Right forelimb (tissue), 1 donor: ENCODE results near the gene EP400.

ENCODE experiments used
- DNase-seq: peaks from one replicate; pipeline ENCODE4 v3.0.0-alpha.2; 2018

Gene EP400

DNA sequence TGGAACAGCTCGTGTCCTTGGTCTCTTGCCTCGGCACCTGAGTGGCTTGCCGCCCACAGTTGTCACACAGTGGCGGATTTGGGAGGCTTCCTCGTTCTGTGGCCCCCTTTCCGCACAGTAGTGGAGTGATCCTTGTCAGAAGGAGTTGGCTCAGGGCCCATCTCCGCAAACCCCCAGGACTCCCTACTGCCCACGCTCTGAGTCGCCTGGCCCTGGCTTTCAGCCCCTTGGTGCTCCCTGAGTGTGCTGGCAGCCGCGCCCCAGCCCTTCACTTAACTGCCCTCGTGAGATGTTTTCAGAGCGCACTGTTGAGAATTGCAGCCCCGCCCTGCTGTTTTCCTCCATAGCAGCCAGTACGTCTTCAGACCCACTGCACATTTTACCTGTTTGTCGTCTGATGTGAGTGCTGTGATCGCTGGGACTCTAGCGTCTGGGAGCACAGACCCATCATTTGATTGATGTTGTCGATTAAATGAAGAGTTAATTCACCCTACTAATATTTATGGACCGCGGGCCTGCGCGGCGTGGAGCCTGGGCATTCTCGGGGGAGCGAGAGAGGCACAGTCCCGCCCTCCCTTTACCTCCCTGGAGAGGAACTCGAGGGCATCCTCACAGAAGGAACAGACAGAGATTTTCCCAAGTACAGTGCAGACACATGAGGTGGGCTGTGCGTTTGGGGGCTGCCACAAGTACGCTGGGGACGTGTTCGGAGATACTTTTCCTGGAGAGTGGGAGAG lies 102.6 kb downstream of the EP400 start:
- DNase-seq: no peak

DNA sequence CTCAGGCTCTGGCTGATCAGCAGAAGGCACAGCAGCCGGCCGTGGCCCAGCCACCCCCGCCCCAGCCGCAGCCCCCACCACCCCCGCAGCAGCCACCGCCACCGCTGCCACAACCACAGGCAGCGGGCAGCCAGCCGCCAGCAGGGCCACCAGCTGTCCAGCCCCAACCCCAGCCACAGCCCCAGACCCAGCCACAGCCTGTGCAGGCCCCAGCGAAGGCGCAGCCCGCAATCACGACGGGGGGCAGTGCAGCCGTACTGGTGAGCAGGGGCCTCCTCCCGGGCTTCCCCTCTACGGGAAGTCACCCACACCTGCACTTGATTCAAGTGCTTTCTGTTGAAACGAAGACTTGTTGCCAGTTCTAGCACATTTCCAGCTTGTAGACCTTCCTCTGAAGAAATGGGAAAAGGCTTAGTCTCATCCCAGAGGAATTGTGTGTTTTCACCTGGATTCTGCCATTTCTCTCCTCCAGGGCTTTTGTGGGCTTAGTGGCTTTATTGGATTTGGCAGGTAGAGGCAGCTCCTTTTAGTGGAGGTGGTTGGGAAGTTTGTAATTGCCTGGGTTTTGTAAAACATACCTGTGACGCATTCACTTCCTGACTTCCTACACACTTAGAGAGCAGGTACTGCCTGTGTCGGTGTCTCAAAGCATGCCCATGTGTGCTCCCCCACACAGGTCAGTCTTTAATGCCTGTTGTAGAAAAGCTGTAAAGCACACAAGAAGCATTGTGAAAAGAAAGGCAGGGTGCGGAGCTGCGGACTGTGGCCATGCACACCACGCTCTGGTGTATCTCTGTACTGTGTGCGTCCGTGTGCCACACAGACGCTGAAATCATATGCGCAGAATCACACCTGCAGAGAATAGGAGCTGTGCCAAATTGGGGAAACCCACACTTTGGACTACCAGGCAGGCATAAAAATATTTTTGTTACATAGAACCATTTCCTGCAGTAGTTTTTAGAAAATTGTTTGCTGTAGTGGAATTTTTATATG lies 103.9 kb downstream of the EP400 start:
- DNase-seq: no peak

GRCh38 chr12:132054983-132055382 lies 105.2 kb downstream of the EP400 start:
- no peak for DNase-seq

DNA sequence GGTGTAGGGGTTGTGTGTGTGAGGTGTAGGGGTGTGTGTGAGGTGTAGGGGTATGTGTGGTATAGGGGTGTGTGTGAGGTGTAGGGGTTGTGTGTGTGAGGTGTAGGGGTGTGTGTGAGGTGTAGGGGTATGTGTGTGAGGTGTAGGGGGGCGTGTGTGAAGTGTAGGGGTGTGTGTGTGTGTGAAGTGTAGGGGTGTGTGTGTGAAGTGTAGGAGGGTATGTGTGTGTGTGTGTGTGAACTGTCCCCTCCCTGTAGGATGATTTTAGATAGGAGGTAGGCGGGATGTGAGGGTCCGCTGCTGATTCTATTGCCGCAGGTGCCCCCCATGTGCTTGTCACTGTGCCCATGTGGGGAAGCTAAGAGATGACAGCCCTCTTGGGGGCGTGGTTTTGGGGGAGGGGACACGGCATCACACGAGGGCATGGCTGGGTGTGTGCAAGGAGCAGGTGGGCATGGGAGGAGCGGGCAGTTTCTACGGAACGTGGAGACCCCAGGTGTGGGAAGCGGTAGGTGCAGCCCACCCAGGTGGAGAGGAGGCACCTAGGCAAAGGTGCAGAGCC lies 105.9 kb downstream of the EP400 start:
- no peak for DNase-seq

DNA sequence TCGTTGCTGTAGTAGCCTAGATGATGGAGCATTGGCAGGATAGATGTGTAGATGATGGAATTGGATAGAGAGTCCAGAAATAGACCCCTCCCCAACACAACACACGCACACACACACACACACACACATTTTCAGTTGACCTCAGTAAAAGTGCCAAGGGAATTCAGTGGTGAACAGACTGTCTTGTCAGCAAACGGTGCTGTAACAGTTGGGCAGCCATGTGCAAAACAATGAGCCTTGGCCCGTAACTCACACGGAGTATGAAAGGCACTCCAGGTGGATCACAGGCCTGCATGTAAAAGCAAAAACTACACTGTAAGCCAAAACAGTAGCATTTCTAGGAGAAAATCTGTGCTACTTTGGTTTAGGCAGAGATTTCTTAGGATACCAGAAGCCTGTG lies 106.6 kb downstream of the EP400 start:
- no peak for DNase-seq

DNA sequence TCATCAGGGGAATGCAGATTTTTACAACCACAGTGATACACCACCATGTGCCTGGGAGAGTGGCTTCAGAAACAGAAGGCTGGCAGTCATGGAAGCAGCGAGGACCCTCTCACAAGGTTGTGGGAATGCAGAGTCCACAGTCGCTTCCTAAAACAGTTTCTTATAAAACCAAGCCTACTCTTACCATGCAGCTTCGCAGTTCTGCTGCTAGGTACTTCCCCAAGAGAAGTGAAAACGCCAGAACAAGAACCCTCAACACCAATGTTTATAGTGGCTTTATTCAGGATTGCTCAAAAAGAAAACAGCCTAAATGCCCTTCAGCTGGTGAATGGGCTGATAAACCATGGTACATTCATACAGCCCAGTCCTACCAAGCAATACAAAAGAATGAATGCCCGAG lies 107.2 kb downstream of the EP400 start:
- no peak for DNase-seq

DNA sequence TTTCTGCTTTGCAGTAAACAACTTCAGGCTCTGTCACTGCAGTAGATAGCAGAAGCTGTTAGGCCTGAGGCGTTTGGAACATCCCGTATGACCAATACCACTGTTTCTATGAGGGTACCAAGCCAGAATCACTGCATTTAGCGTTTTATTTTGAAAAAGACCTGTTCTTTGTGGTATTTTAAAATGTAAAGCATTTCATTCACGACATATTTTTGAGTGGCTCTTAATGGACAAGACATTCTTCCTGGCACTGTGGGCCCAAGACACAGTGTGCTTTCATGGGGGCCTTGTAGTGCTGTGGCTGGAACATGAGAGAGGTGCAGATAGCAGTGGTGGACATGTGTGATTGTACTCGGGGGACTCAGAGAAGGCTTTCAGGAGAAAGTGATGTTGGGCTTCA lies 107.9 kb downstream of the EP400 start:
- no peak for DNase-seq

DNA sequence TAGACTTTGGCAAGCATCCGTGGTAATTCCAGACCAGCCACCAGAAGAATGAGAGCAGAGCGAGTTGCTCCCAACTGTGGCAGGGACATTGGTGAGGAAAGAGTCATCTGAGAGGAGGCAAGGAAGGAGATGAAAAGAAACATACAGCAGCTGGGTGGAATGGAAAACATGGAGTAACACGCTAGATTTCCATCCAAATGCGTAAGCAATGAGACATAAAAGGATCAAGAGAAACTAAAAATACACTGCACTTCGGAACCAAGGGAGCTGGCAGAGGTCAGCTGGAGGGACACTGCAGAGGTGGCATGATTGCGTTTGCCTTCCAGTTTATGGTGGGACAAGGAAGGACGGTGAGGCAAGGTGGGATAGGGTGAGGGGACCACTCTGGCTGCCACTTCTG lies 111.5 kb downstream of the EP400 start:
- no peak for DNase-seq

DNA sequence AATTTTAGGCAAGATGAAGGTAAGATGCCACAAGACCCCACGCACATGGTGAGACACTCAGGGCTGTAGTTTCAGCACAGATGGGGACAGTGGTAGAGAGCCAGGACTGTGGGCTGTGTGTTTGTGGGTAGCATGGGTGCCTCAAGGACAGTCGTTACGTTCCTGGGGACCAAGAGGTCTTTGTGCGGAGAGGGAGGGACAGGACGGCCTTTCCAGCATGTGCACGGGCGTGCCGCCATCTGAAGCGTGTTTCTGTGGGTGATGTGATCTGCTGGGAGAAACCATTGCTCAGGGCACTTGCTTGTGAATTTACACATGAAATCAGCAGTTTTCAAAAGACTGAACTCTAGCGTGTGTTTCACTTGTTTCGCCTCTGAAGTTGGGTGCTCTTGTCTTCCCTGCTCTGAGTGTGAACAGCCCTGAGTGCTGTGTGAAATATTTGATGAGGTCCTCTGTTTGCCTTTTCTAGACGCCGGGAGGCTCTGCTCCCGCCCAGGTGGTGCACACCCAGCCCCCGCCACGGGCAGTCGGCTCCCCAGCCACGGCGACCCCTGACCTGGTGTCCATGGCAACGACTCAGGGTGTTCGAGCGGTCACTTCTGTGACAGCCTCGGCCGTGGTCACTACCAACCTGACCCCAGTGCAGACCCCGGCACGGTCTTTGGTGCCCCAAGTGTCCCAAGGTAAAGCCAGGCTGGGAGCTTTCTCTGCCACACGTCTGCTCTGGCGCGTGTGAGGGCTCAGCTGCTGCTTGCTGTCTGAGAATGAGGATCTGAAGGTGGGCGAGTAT lies 112.1 kb downstream of the EP400 start:
- DNase-seq: no peak

GRCh38 chr12:132062481-132062880 lies 112.7 kb downstream of the EP400 start:
- DNase-seq: no peak

DNA sequence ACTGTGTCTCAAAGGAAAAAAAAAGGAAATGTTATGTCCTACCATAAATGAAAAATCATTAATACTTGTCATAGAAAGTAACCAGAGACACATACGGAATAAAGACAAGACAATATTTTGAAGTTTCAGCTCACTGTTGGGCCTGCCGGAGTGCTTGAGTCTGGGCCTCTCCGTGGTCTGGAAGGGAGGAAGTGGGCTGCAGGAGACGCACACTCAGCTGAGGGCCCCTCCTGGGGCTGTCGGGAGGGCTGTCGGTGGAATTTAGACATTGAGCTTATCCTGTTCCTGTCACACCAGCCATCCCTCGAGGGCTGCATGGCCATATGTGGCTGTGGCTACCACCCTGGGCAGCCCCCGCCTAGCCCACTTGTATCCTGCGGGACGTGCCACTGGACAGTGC lies 113.7 kb downstream of the EP400 start:
- DNase-seq: no peak

GRCh38 chr12:132064631-132065030 lies 114.9 kb downstream of the EP400 start:
- DNase-seq: no peak

DNA sequence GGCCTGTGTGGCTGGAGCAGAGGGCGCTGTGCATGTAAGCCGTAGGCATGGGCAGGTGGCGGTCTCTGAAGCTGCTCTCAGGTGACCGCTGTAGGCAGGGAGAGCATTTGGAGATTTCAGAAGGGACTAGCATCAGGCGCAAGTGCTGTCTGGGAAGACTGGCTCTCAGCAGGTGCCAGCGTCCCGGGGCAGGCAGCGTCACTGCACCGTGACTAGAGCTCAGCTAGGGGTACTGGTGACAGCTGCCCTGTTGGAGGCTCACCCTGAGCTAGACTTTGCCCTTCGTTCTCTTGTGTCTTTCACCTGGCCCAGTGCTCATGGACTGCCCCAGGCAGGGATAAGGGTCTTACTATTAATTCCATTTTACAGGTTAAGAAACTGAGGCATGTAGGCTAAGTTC lies 115.5 kb downstream of the EP400 start:
- DNase-seq: no peak

DNA sequence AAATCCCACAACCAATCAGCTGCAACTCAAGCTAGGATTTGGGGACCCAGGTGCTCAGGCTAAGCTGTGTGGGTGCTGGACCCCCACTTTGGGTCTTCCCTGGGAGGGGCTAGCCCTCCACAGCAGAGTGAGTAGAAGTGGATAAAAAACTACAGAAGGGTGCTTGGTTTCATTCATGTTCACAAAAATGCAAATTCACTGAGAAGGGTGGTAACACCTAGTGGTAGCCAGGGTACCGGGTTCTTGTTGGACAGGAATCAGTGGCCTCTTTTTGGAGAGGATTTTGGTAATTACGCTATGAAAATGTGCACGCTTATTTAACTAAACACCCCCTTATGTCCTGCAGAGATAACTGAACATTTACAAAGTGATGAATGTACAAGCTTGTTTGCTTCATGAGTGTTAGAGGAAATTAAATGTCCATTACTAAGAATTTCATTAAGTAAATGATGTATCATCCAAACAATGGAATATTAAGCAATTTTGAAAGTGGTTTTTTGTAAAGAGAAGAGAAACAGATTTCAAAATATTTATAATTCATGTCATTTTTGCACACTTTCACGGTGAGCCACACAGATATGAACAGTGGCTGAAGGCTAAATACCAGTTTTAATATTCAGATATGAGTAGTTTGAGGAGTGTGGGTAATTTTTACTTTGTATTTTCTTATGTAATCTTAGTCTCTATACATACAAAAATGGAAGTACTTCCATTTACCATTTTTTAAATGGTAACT lies 116.0 kb downstream of the EP400 start:
- DNase-seq: no peak

DNA sequence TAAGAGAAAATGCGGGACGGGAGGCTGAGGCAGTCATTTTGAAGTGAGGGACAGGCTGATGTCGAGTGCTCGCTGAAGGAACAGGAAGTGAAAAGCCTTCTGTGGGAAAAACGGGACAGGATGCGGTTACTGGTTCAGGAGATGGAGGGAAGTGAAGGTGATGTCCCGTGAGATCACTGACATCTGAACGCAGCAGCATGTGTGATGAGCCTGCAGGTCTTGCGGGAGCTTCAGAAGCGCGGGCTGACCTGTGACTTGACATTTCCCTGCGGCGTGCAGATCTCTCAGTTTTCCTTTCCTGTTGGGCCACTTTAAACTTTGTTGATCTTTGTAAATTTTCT lies 116.6 kb downstream of the EP400 start:
- DNase-seq: no peak

DNA sequence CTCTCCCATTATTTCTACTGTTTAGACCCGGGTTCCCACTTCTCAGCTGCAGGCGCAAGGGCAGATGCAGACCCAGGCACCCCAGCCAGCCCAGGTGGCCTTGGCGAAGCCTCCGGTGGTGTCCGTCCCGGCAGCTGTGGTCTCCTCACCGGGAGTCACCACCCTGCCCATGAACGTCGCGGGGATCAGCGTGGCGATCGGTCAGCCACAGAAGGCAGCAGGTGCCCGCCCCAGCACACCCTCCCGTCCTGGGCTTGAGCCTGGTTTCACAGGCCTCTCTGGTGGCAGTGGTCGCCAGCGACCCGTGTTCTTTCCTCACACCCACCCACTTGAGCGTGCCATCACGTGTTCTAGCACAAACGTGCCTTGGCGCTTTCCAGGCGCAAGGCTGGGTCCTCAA lies 117.0 kb downstream of the EP400 start:
- DNase-seq: no peak

DNA sequence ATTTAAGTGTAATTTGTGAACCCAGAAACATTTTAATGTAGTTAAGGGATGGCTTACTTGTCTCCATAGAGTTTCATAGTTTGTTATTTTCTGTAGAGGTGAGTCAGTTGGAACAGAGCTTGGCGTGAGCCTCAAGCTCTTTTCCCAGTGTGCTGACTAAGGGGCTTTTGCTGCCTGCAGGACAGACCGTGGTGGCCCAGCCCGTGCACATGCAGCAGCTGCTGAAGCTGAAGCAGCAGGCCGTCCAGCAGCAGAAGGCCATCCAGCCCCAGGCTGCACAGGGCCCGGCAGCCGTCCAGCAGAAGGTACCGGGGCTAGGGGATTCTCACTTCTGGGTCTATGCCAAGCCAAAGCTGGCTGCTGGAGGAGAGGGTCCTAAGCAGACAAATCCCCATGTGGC lies 117.4 kb downstream of the EP400 start:
- DNase-seq: no peak

- DNase-seq: no peak
Measured at GRCh38 chr12:132068250-132068649, 118.5 kb downstream of the EP400 start.

GRCh38 chr12:132069336-132069985 lies 119.7 kb downstream of the EP400 start:
- DNase-seq: no peak

DNA sequence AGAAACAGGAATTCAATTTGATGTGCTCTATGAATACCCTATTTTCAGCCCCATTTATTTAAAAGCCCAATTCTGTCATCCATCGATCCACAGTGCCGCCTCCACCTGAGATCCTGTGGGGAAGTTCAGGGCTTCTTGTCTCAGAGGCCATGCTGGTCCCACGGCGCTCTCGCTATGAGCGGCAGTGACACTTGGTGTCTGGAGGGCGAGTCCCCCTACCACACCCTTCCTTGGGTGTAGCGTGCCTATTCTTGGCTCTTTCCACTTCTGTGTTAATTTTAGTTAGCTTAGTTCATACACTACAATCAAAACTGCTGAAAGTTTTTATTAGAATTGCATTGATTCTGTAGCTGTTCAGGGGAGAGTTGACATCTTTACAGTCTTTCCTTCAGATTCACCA lies 120.6 kb downstream of the EP400 start:
- no peak for DNase-seq

DNA sequence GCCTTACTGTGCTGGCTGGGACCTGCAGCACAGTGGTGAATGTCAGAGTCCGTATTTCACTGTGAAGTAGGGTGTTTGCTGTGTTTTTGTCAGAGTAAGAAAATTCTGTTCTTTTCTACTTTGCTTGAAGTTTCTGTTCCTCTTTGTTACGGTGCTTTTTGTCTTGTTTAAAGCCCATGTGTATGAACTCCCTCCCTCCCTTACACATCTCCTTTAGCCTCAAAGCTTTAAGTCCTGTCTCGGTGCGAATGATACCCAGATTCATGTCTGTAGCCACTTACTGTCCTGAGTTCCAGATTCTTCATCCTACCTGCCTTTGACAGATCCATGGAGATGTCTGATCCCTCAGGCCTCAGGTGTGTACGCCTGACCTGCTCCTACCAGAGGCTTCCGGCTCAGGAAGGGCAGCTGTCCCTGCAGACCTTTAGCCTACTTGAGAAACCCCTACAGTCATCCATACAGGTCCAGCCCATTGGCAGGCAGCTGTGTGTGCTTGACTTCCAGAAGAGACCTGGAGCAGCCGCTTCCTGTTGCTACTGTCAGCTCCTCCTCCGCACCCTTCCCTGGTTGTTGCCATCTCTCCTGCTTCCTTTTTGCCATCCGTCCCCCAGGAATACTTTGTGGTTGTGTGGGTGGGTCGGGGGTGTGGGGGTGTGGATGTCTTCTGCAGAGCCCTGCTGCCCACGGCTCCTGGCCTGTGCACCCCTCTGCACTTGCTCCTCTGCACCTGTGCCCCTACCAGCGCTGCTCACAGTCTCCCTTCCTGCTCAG lies 121.5 kb downstream of the EP400 start:
- DNase-seq: no peak
